ENCODE data around the gene FLG. TPM values are rescaled to one million over a fixed set of nuclear protein-coding genes. Genes with fewer than 3 reads are reported as not detected.

Gene FLG
- total RNA-seq, result under 0.01 TPM in 1 of 2 replicates, not detected in the other
- polyA plus RNA-seq, result not detected in 2 replicates
- polyA plus RNA-seq (2012), result 0.06 and 0.30 TPM in 2 replicates
- polyA minus RNA-seq (ENCODE audit: low replicate concordance), result 0.41 TPM in 1 of 2 replicates, not detected in the other

GRCh38 chr1:152325111-152325510 is at the start of gene FLG:
Gene FLG (minus strand): TSS chr1:152325239. CDS start chr1:152315456, 9,783 bp downstream.
- no peak for TF ChIP-seq CTCF (conservative IDR thresholded peaks at IDR 0.05 in 1 of 2, IDR thresholded peaks at IDR 0.05 in 1 of 2; ENCODE audit: low read depth in 1 of 2, low read length in 2 of 2)
- no peak for TF ChIP-seq EZH2 (IDR thresholded peaks at IDR 0.05; ENCODE audit: low read length, missing control alignments)
- Histone ChIP-seq H3K4me2 (ENCODE audit: extremely low read depth, insufficient read depth, low read length) (no peak within 1 kb of the TSS), H3K27me3 (ENCODE audit: control insufficient read depth, insufficient read depth, low read length) (no peaks in the 10 kb centered on the region), H3K4me3 (replicated peaks in 1 of 4; ENCODE audit: control extremely low read depth in 1 of 4, insufficient read depth in 1 of 4, low read depth in 3 of 4, low read length in 4 of 4) (no peak within 1 kb of the TSS), H3K79me2 (ENCODE audit: control insufficient read depth, insufficient read depth, low read length) (no peaks in the 10 kb centered on the region), H3K9ac (ENCODE audit: insufficient read depth, low read length) (no peak within 1 kb of the TSS), H4K20me1 (ENCODE audit: control insufficient read depth, extremely low read depth, insufficient read depth, low read length) (no peaks in the 10 kb centered on the region), H3K9me3 (ENCODE audit: control insufficient read depth, insufficient read depth, low read depth, low read length) (no peaks in the 10 kb centered on the region), H2AFZ (ENCODE audit: low read length) (no peak within 1 kb of the TSS), H3K36me3 (ENCODE audit: control insufficient read depth, insufficient read depth, low read length) (no peaks in the 10 kb centered on the region), H3K4me1 (ENCODE audit: control insufficient read depth, extremely low read depth, insufficient read depth, low read length) (no peaks in the 10 kb centered on the region), H3K27ac (ENCODE audit: insufficient read depth, low read length) (no peak within 1 kb of the TSS)
- DNase-seq (ENCODE audit: low read depth in 2 of 2), result no peak

- H3K27ac ChIP-seq (ENCODE audit: insufficient read depth, low read length), result no peak overlapping the region
- H2AFZ ChIP-seq (ENCODE audit: low read length), result no peak overlapping the region
- H3K4me2 ChIP-seq (ENCODE audit: extremely low read depth, insufficient read depth, low read length), result no peak overlapping the region
- no peak overlapping the region for H3K4me3 ChIP-seq (replicated peaks in 1 of 4; ENCODE audit: control extremely low read depth in 1 of 4, insufficient read depth in 1 of 4, low read depth in 3 of 4, low read length in 4 of 4)
- DNase-seq (ENCODE audit: low read depth in 2 of 2), result no peak
- no peaks in the 10 kb centered on the region for H3K79me2 ChIP-seq (ENCODE audit: control insufficient read depth, insufficient read depth, low read length)
- H3K9me3 ChIP-seq (ENCODE audit: control insufficient read depth, insufficient read depth, low read depth, low read length), result no peaks in the 10 kb centered on the region
- TF ChIP-seq EZH2 (IDR thresholded peaks at IDR 0.05; ENCODE audit: low read length, missing control alignments) (no peak), CTCF (conservative IDR thresholded peaks at IDR 0.05 in 1 of 2, IDR thresholded peaks at IDR 0.05 in 1 of 2; ENCODE audit: low read depth in 1 of 2, low read length in 2 of 2) (no peak)
- no peaks in the 10 kb centered on the region for H3K27me3 ChIP-seq (ENCODE audit: control insufficient read depth, insufficient read depth, low read length)
- H3K36me3 ChIP-seq (ENCODE audit: control insufficient read depth, insufficient read depth, low read length), result no peaks in the 10 kb centered on the region
- H3K9ac ChIP-seq (ENCODE audit: insufficient read depth, low read length), result no peak overlapping the region
- H4K20me1 ChIP-seq (ENCODE audit: control insufficient read depth, extremely low read depth, insufficient read depth, low read length), result no peaks in the 10 kb centered on the region
- H3K4me1 ChIP-seq (ENCODE audit: control insufficient read depth, extremely low read depth, insufficient read depth, low read length), result no peaks in the 10 kb centered on the region
Measured at GRCh38 chr1:152374451-152374850, 49.4 kb upstream of the FLG start.

GRCh38 chr1:152372672-152373071 is 47.6 kb upstream of the FLG start:
- Histone ChIP-seq H4K20me1 (ENCODE audit: control insufficient read depth, extremely low read depth, insufficient read depth, low read length) (no peaks in the 10 kb centered on the region), H3K4me2 (ENCODE audit: extremely low read depth, insufficient read depth, low read length) (no peak overlapping the region), H3K4me3 (replicated peaks in 1 of 4; ENCODE audit: control extremely low read depth in 1 of 4, insufficient read depth in 1 of 4, low read depth in 3 of 4, low read length in 4 of 4) (no peak overlapping the region)

More at GRCh38 chr1:152372672-152373071, 47.6 kb upstream of the FLG start:
- DNase-seq (ENCODE audit: low read depth in 2 of 2), result no peak
- no peaks in the 10 kb centered on the region for H3K79me2 ChIP-seq (ENCODE audit: control insufficient read depth, insufficient read depth, low read length)
- no peaks in the 10 kb centered on the region for H3K9me3 ChIP-seq (ENCODE audit: control insufficient read depth, insufficient read depth, low read depth, low read length)
- H3K9ac ChIP-seq (ENCODE audit: insufficient read depth, low read length), result no peak overlapping the region
- no peaks in the 10 kb centered on the region for H3K36me3 ChIP-seq (ENCODE audit: control insufficient read depth, insufficient read depth, low read length)
- no peaks in the 10 kb centered on the region for H3K4me1 ChIP-seq (ENCODE audit: control insufficient read depth, extremely low read depth, insufficient read depth, low read length)
- TF ChIP-seq CTCF (conservative IDR thresholded peaks at IDR 0.05 in 1 of 2, IDR thresholded peaks at IDR 0.05 in 1 of 2; ENCODE audit: low read depth in 1 of 2, low read length in 2 of 2) (no peak), EZH2 (IDR thresholded peaks at IDR 0.05; ENCODE audit: low read length, missing control alignments) (no peak)
- no peak overlapping the region for H3K27ac ChIP-seq (ENCODE audit: insufficient read depth, low read length)
- H3K27me3 ChIP-seq (ENCODE audit: control insufficient read depth, insufficient read depth, low read length), result no peaks in the 10 kb centered on the region
- no peak overlapping the region for H2AFZ ChIP-seq (ENCODE audit: low read length)

Measured in fibroblast of lung (primary cell).